Measurements from ENCODE around the gene TNNI2. TPM values are rescaled to one million over a fixed set of nuclear protein-coding genes. Genes with fewer than 3 reads are reported as not detected.

The TNNI2 gene
- total and polyA plus RNA-seq, 7 donors, result 985 to 6,537 (median 2,859) TPM

- H3K9me3 ChIP-seq, result peaks cover 17% of the 10 kb centered on the region
- TF ChIP-seq CTCF (IDR thresholded peaks at IDR 0.05), result no peak
- H3K4me3 ChIP-seq, result no peak overlapping the region
- H3K27ac ChIP-seq, result no peak overlapping the region
- H3K4me1 ChIP-seq, result no peaks in the 10 kb centered on the region
- ATAC-seq (no peak), DNase-seq (no peak)
- H3K36me3 ChIP-seq (ENCODE audit: insufficient read depth in 1 of 2, low read depth in 1 of 2), result no peaks in the 10 kb centered on the region
- intact Hi-C loops (cut with DNase I), result loop anchor here in 1 of 2 donors (5.0 kb wide), 1 partner anchor 82 kb away; no protein-coding TSS in a partner anchor
- WGBS, 3 donors, result 81 to 87% (median 85%) methylated on average over 10 of the region's 10 CpGs
- H3K27me3 ChIP-seq (ENCODE audit: insufficient read depth in 3 of 3, low read length in 2 of 3), result peaks cover 0 to 9% (median 3%) of the 10 kb centered on the region in 3 donors
These were observed 24.1 kb upstream of the TNNI2 start for GRCh38 chr11:1814691-1815090.

GRCh38 chr11:1815311-1815710 lies 23.5 kb upstream of the TNNI2 start:
- no peak for ATAC-seq
- no peaks in the 10 kb centered on the region for H3K4me1 ChIP-seq
- no peaks in the 10 kb centered on the region for H3K36me3 ChIP-seq (ENCODE audit: insufficient read depth in 1 of 2, low read depth in 1 of 2)
- TF ChIP-seq CTCF (IDR thresholded peaks at IDR 0.05), result no peak
- H3K4me3 ChIP-seq, result no peak overlapping the region
- WGBS, 3 donors, result 83 to 90% (median 84%) methylated on average over 8 of the region's 8 CpGs
- H3K9me3 ChIP-seq, result peaks cover 17% of the 10 kb centered on the region
- H3K27me3 ChIP-seq (ENCODE audit: insufficient read depth in 3 of 3, low read length in 2 of 3), result peaks cover 0 to 9% (median 3%) of the 10 kb centered on the region in 3 donors
- intact Hi-C loops (cut with DNase I), result loop anchor here in 1 of 2 donors (5.0 kb wide), 1 partner anchor 83 kb away; no protein-coding TSS in a partner anchor
- no peak for DNase-seq
- H3K27ac ChIP-seq, result no peak overlapping the region

GRCh38 chr11:1815751-1816150 lies 23.0 kb upstream of the TNNI2 start:
- 76 to 87% (median 78%) methylated on average over 7 of the region's 7 CpGs for WGBS, 3 donors
- TF ChIP-seq CTCF (IDR thresholded peaks at IDR 0.05), result no peak
- ATAC-seq, result no peak
- Histone ChIP-seq H3K4me3 (no peak overlapping the region), H3K36me3 (ENCODE audit: insufficient read depth in 1 of 2, low read depth in 1 of 2) (no peaks in the 10 kb centered on the region), H3K4me1 (no peaks in the 10 kb centered on the region), H3K27ac (no peak overlapping the region), H3K9me3 (peaks cover 17% of the 10 kb centered on the region), H3K27me3 (ENCODE audit: insufficient read depth in 3 of 3, low read length in 2 of 3) (peaks cover 0 to 9% (median 3%) of the 10 kb centered on the region in 3 donors)
- intact Hi-C loops (cut with DNase I), result loop anchor here in 1 of 2 donors (5.0 kb wide), 1 partner anchor 83 kb away; no protein-coding TSS in a partner anchor
- no peak for DNase-seq

GRCh38 chr11:1817000-1817399 lies 21.8 kb upstream of the TNNI2 start:
- no peaks in the 10 kb centered on the region for H3K36me3 ChIP-seq (ENCODE audit: insufficient read depth in 1 of 2, low read depth in 1 of 2)
- H3K4me3 ChIP-seq, result no peak overlapping the region
- ATAC-seq (no peak), DNase-seq (no peak)
- no peak for TF ChIP-seq CTCF (IDR thresholded peaks at IDR 0.05)
- H3K4me1 ChIP-seq, result no peaks in the 10 kb centered on the region
- 81 to 85% (median 84%) methylated on average over 5 of the region's 5 CpGs for WGBS, 3 donors
- peaks cover 17% of the 10 kb centered on the region for H3K9me3 ChIP-seq
- intact Hi-C loops (cut with DNase I), result loop anchor here in 1 of 2 donors (5.0 kb wide), 1 partner anchor 85 kb away; no protein-coding TSS in a partner anchor
- peaks cover 0 to 5% (median 3%) of the 10 kb centered on the region in 3 donors for H3K27me3 ChIP-seq (ENCODE audit: insufficient read depth in 3 of 3, low read length in 2 of 3)
- H3K27ac ChIP-seq, result no peak overlapping the region

GRCh38 chr11:1817511-1817910 lies 21.3 kb upstream of the TNNI2 start:
- intact Hi-C loops (cut with DNase I), result loop anchor here in 1 of 2 donors (5.0 kb wide), 1 partner anchor 85 kb away; no protein-coding TSS in a partner anchor
- Histone ChIP-seq H3K27me3 (ENCODE audit: insufficient read depth in 3 of 3, low read length in 2 of 3) (peaks cover 0 to 3% (median 0%) of the 10 kb centered on the region in 3 donors), H3K9me3 (peaks cover 17% of the 10 kb centered on the region), H3K27ac (no peak overlapping the region), H3K4me1 (no peaks in the 10 kb centered on the region), H3K4me3 (no peak overlapping the region), H3K36me3 (ENCODE audit: insufficient read depth in 1 of 2, low read depth in 1 of 2) (no peaks in the 10 kb centered on the region)
- no peak for TF ChIP-seq CTCF (IDR thresholded peaks at IDR 0.05)
- no peak for ATAC-seq
- WGBS, 3 donors, result 66 to 79% (median 78%) methylated on average over 1 of the region's 1 CpG
- DNase-seq, result no peak

All from psoas muscle (tissue), 8 donors.